K562 (cell line): ENCODE measurements around the gene RBM34. TPM values are rescaled to one million over a fixed set of nuclear protein-coding genes. Genes with fewer than 3 reads are reported as not detected.

Experiments used
- CBFA2T3 ChIP-seq: fragments of 450-650 bp; IDR thresholded peaks from 2 replicates; pipeline ENCODE4 v1.6.1; 2017
- CBX1 ChIP-seq: sonication (generic); IDR thresholded peaks from 2 replicates; pipeline ENCODE4 v1.6.1; 2016; ENCODE audit warnings: antibody characterized with exemption, low read depth, mild to moderate bottlenecking
- CBX5 ChIP-seq: IDR thresholded peaks from 2 replicates; pipeline ENCODE4 v1.6.1; 2014; ENCODE audit warnings: low read depth, borderline replicate concordance
- DLX4 ChIP-seq: fragments of 250-450 bp; sonication (Bioruptor Pico); IDR thresholded peaks from 2 replicates; pipeline ENCODE4 v1.6.1; 2021; ENCODE audit warnings: mild to moderate bottlenecking
- ESRRA ChIP-seq: fragments of 450-650 bp; IDR thresholded peaks from 2 replicates; pipeline ENCODE4 v1.6.1; 2014; ENCODE audit warnings: low read depth, mild to moderate bottlenecking, moderate library complexity, borderline replicate concordance
- GMEB1 ChIP-seq: fragments of 250-450 bp; sonication (Bioruptor Pico); IDR thresholded peaks from 2 replicates; pipeline ENCODE4 v1.4.0; 2020; ENCODE audit warnings: mild to moderate bottlenecking
- KAT7 ChIP-seq: sonication (generic); formaldehyde crosslinking; IDR thresholded peaks from 2 replicates; pipeline ENCODE4 v1.8.0; 2022; ENCODE audit warnings: missing genetic modification reagents, mild to moderate bottlenecking, borderline replicate concordance
- KDM1A ChIP-seq, 2 experiments: fragments of 450-650 bp; IDR thresholded peaks; 2 replicates each; pipeline ENCODE4 v1.6.1; 2016; ENCODE audit warnings: mild to moderate bottlenecking in 2 of 2
- MBD2 ChIP-seq: sonication (generic); IDR thresholded peaks from 2 replicates; pipeline ENCODE4 v1.6.1; 2016; ENCODE audit warnings: low read depth, borderline replicate concordance
- NR3C1 ChIP-seq: sonication (generic); formaldehyde crosslinking; IDR thresholded peaks from 2 replicates; pipeline ENCODE4 v1.8.1; 2022; ENCODE audit warnings: missing genetic modification reagents
- NR4A1 ChIP-seq, 2 experiments: fragments of 250-450 bp in 1 of 2; fragments of 450-650 bp in 1 of 2; sonication (Bioruptor Pico) in 1 of 2; IDR thresholded peaks; 2 replicates each; pipeline versions ENCODE4 v1.4.0 to v1.6.1; 2016 to 2020; ENCODE audit warnings: mild to moderate bottlenecking in 2 of 2, missing compliant biosample characterization in 1 of 2, missing genetic modification characterization in 1 of 2, moderate library complexity in 1 of 2
- NRF1 ChIP-seq, 2 experiments: fragments of 450-650 bp; IDR thresholded peaks in 1 of 2; conservative IDR thresholded peaks in 1 of 2; 2 replicates each; pipeline ENCODE4 v1.6.1; 2014; ENCODE audit warnings: mild to moderate bottlenecking in 2 of 2
- RBM39 ChIP-seq: fragments of 200-400 bp; formaldehyde crosslinking; optimal IDR thresholded peaks from 2 replicates; pipeline ENCODE3; 2018; ENCODE audit warnings: low read depth, low read length
- SAFB2 ChIP-seq: fragments of 200-400 bp; formaldehyde crosslinking; IDR thresholded peaks from 2 replicates; pipeline ENCODE4 v1.6.1; 2018; ENCODE audit warnings: borderline replicate concordance, low read length, low read depth, moderate library complexity; ENCODE audit not compliant: severe bottlenecking
- TAL1 ChIP-seq: fragments of 450-650 bp; IDR thresholded peaks from 2 replicates; pipeline ENCODE4 v1.6.1; 2016; ENCODE audit warnings: mild to moderate bottlenecking
- TEAD2 ChIP-seq: fragments of 450-650 bp; IDR thresholded peaks from 2 replicates; pipeline ENCODE4 v1.6.1; 2016; ENCODE audit warnings: missing genetic modification characterization, control low read depth, missing compliant biosample characterization
- ZBTB17 ChIP-seq: fragments of 450-650 bp; formaldehyde crosslinking; IDR thresholded peaks from 2 replicates; pipeline ENCODE4 v1.4.0; 2020; ENCODE audit warnings: mild to moderate bottlenecking
- ZNF143 ChIP-seq: sonication (generic); formaldehyde crosslinking; IDR thresholded peaks from 2 replicates; pipeline ENCODE4 v1.9.0; 2022; ENCODE audit warnings: mild to moderate bottlenecking, missing genetic modification reagents
- ZNF384 ChIP-seq: IDR thresholded peaks from 2 replicates; pipeline ENCODE4 v1.6.1; 2012; ENCODE audit warnings: low read depth, low read length, improper control_type of control experiment
- ZNF830 ChIP-seq: fragments of 250-450 bp; sonication (Bioruptor Pico); IDR thresholded peaks from 2 replicates; pipeline ENCODE4 v1.5.0; 2021; ENCODE audit warnings: mild to moderate bottlenecking
- polyA plus RNA-seq, 8 experiments: library from polyadenylated mRNA; depleted of rRNA in 4 of 8; stranded (reverse) in 5 of 8; unstranded in 3 of 8; fragments of >200 nt; fragmentation: Nextera tagmentation in 2 of 8; fragmentation: Illumina TruSeq in 1 of 8; extraction: Ambion mirVana in 2 of 8; extraction: Trizol in 1 of 8; gene quantifications; 2 replicates each; pipeline versions ENCODE4 v1.2.1 to v1.2.3, GENCODE V29; 2011 to 2014; ENCODE audit warnings: inconsistent platforms in 1 of 8, missing spikeins in 1 of 8
- total RNA-seq, 7 experiments: library from RNA; depleted of rRNA in 6 of 7; stranded (reverse); fragments of >200 nt in 6 of 7; fragmentation: Illumina TruSeq in 2 of 7; extraction: Trizol in 2 of 7; gene quantifications; 2 replicates each; pipeline versions ENCODE4 v1.2.1 to v1.2.3, GENCODE V29; 2011 to 2021; ENCODE audit warnings: low replicate concordance in 1 of 7
- TF ChIP-seq, protein P1 (sequence below): fragments of 450-650 bp; formaldehyde crosslinking; IDR thresholded peaks from 2 replicates; pipeline ENCODE4 v1.4.0; 2020; ENCODE audit warnings: mild to moderate bottlenecking, moderate library complexity
- TF ChIP-seq, protein P2 (sequence below): sonication (generic); formaldehyde crosslinking; IDR thresholded peaks from 2 replicates; pipeline ENCODE4 v1.9.0; 2022; ENCODE audit warnings: mild to moderate bottlenecking, missing genetic modification reagents
- TF ChIP-seq, protein P3 (sequence below): fragments of 200-800 bp; sonication (Bioruptor generic); IDR thresholded peaks from 2 replicates; pipeline ENCODE4 v1.6.1; 2017; ENCODE audit warnings: missing genetic modification characterization, missing compliant biosample characterization
- TF ChIP-seq, protein P4 (sequence below): IDR thresholded peaks from 3 replicates; pipeline ENCODE4 v1.6.1; 2011; ENCODE audit warnings: borderline replicate concordance, mild to moderate bottlenecking; ENCODE audit not compliant: insufficient read length, insufficient read depth

The RBM34 gene
- total and polyA plus RNA-seq, 9 of the 15 experiments (the other 6 are each of a cell fraction or from before 2014, with no cell fraction given), result 64.0 to 178 (median 124) TPM

GRCh38 chr1:235207209-235207565 is 46.1 kb upstream of the RBM34 start (continued):
- TF ChIP-seq, protein P1, sequence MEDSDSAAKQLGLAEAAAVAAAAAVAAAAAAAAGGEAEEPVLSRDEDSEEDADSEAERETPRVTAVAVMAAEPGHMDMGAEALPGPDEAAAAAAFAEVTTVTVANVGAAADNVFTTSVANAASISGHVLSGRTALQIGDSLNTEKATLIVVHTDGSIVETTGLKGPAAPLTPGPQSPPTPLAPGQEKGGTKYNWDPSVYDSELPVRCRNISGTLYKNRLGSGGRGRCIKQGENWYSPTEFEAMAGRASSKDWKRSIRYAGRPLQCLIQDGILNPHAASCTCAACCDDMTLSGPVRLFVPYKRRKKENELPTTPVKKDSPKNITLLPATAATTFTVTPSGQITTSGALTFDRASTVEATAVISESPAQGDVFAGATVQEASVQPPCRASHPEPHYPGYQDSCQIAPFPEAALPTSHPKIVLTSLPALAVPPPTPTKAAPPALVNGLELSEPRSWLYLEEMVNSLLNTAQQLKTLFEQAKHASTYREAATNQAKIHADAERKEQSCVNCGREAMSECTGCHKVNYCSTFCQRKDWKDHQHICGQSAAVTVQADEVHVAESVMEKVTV (CRISPR knock-in tag), result no peak
- no peak for TF ChIP-seq NR4A1 (CRISPR knock-in tag; IDR thresholded peaks at IDR 0.05)
- TF ChIP-seq NR4A1 (tag; IDR thresholded peaks at IDR 0.05), result no peak
- TF ChIP-seq CBX1, result no peak
- no peak for TF ChIP-seq RBM39
- TF ChIP-seq ZNF384, result no peak
- TF ChIP-seq TAL1, result no peak
- TF ChIP-seq KAT7 (CRISPR knock-in tag), result peak; percentile 36; the same call in 1 of the 2 replicates
- peak; percentile 37 to 56; a peak in 3 of 4 replicates for TF ChIP-seq KDM1A (IDR thresholded peaks at IDR 0.05)
- TF ChIP-seq GMEB1, result no peak
- TF ChIP-seq NRF1 (conservative IDR thresholded peaks at IDR 0.05 in 1 of 2, IDR thresholded peaks at IDR 0.05 in 1 of 2), result peak in 1 of 2 experiments; percentile 39; a peak in 1 of 4 replicates
- TF ChIP-seq CBX5, result no peak
- no peak for TF ChIP-seq ZNF830 (CRISPR knock-in tag)
- no peak for TF ChIP-seq MBD2
- TF ChIP-seq, protein P2, sequence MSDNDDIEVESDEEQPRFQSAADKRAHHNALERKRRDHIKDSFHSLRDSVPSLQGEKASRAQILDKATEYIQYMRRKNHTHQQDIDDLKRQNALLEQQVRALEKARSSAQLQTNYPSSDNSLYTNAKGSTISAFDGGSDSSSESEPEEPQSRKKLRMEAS (CRISPR knock-in tag), result no peak
- no peak for TF ChIP-seq SAFB2
- no peak for TF ChIP-seq NR3C1 (CRISPR knock-in tag)
- TF ChIP-seq, protein P3, sequence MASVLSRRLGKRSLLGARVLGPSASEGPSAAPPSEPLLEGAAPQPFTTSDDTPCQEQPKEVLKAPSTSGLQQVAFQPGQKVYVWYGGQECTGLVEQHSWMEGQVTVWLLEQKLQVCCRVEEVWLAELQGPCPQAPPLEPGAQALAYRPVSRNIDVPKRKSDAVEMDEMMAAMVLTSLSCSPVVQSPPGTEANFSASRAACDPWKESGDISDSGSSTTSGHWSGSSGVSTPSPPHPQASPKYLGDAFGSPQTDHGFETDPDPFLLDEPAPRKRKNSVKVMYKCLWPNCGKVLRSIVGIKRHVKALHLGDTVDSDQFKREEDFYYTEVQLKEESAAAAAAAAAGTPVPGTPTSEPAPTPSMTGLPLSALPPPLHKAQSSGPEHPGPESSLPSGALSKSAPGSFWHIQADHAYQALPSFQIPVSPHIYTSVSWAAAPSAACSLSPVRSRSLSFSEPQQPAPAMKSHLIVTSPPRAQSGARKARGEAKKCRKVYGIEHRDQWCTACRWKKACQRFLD (CRISPR knock-in tag), result no peak
- peak; percentile 70; the same call in 1 of the 2 replicates for TF ChIP-seq ESRRA
- no peak for TF ChIP-seq ZBTB17
- TF ChIP-seq DLX4 (CRISPR knock-in tag), result no peak
- peak; percentile 26; the same call in 1 of the 2 replicates for TF ChIP-seq CBFA2T3
- no peak for TF ChIP-seq ZNF143 (CRISPR knock-in tag)
- TF ChIP-seq, protein P4, sequence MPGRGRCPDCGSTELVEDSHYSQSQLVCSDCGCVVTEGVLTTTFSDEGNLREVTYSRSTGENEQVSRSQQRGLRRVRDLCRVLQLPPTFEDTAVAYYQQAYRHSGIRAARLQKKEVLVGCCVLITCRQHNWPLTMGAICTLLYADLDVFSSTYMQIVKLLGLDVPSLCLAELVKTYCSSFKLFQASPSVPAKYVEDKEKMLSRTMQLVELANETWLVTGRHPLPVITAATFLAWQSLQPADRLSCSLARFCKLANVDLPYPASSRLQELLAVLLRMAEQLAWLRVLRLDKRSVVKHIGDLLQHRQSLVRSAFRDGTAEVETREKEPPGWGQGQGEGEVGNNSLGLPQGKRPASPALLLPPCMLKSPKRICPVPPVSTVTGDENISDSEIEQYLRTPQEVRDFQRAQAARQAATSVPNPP, result no peak
- no peak for TF ChIP-seq TEAD2 (tag)
